ENCODE data around the gene AUH.

Gene AUH

GRCh38 chr9:91333551-91333950 is 28.2 kb downstream of the AUH start:
- no peak for DNase-seq

DNA sequence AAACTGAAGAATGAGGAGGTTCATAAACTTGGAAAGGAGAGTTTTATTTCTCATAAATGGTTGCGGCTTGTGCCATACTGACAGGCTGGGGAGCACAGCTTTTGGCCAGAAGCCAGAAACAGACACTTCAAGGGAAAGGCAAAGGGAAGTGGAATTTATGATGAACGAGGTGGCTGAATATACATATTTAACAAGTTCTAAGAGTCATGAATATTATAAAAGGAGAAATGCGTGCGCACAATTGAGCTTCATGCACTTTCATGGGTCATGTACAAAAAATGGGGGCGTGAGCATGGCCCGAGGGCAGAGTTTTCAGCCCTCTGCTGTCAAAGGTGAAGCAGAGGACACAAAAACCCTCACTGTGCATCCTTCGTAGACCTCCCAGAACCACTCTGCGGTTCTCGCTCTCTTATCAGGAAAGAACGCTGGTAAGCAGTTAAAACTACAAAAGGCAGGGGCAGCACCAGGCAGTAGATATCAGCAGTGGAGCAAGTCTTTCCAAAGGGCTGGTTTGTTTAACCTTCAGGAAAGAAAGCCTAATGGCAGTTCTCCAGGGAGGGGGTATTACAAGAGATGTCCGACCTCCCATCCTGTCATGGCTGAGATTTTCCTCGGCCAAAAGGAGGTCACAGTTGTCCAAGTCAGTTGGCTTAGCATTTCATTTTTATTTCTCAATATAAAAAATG is 29.0 kb downstream of the AUH start:
- DNase-seq: no peak

- DNase-seq: no peak
Measured at GRCh38 chr9:91331849-91332248, 29.9 kb downstream of the AUH start.

GRCh38 chr9:91328186-91328585 is 33.5 kb downstream of the AUH start:
- DNase-seq: no peak

DNA sequence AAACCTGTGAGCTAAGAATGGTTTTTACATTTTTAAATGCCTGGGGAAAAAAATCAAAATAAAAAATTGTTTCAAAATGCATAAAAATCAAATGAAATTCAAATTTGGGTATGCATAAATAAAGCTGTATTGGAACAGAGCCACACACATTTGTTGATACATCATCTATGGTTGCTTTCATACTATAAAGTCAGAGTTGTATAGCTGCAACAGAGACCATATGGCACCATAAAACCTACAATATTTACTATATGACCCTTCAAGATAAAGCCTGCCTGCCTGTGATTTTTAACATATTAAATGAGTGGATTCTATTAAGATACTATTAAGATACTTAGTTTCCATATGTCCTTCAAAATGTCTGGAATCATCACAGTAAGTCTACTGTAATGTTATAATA is 40.0 kb downstream of the AUH start:
- DNase-seq: no peak

DNA sequence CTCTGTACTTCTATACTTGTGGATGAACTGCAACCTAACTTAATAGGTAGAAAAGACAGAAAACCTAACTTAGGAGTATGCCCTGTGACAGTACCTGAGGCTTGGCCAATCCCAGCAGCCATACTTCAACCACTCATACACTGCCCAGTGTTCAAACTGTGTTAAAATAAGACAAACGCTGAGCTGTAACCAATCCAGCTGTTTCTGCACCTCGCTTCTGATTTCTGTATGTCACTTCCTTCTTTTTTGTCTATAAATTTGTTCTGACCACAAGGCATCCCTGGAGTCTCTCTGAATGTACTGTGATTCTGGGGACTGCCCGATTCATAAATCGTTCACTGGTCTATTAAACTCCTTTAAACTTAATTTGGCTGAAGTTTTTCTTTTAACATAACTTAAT is 41.4 kb downstream of the AUH start:
- DNase-seq: no peak

DNA sequence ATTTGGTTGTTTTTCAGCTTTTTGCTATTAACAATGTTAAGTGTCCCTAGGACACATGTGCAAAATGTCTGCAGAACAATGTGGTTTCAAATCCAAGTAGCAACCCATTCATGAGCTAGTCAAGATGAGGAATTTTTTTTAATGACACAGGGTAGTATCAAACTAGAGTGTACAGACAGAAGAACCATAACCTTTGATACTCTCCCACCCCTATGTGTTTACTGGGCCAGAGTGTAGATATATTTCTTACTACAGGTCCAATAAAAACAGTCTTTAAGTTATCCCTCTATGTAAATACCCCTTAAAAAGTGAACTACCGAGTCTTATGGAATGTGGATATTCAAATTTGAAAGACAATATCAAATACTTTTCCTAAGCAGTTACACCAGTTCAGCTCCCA is 45.6 kb downstream of the AUH start:
- no peak for DNase-seq

DNA sequence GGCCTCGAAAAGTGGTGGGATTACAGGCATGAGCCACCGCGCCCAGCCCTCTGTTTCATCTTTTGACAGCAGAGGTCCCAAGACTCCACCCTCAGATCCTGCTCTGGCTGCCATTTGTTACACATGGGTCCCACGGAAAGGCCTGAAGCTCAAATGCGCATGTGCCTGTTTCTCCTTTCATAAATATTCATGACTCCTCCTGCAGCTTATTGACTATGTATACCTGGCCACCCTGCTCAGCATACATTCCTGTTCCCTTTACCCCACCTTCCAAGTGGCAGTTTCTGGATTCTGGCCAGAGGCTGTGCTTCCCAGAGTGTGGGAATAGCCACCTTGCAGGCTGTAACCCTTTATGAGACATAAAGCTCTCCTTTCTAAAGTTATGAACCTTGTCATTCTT is 46.5 kb downstream of the AUH start:
- DNase-seq: no peak

GRCh38 chr9:91312717-91313325 is 48.9 kb downstream of the AUH start:
- no peak for DNase-seq

- DNase-seq: no peak
Measured at GRCh38 chr9:91310037-91310436, 51.7 kb downstream of the AUH start.

DNA sequence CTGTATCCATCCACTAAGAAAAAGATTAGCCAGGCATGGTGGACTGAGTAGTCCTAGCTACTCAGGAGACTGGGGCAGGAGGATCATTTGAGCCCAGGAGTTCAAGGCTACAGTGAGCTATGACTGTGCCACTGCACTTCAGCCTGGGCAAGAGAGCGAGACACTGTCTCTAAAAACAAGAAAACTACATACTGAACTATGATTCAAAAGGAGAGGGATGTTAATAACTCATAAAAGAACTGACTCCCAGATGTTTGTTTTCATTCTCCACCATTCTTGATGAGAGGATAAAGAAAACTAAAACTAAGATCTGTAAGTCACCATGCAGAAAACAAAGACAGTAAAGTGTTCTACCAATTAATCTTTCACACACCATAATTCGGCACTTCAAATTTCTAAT is 53.5 kb downstream of the AUH start:
- no peak for DNase-seq

GRCh38 chr9:91307279-91307678 is 54.4 kb downstream of the AUH start:
- DNase-seq: no peak

DNA sequence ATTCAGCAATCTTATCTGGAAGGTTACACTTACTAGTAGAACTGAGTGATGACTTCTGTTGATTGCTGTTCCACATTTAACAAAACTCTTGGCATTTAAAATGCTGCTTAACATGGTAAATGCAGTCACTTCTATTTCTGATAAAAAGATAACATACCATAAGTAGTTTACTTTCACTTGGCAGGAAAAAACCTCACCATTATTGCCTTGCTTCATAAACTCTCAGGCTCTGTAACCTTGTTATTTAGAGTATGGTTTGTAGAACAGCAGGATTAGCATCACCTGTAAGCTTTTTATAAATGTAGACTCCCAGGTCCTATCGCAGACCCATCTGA is 55.5 kb downstream of the AUH start:
- no peak for DNase-seq

DNA sequence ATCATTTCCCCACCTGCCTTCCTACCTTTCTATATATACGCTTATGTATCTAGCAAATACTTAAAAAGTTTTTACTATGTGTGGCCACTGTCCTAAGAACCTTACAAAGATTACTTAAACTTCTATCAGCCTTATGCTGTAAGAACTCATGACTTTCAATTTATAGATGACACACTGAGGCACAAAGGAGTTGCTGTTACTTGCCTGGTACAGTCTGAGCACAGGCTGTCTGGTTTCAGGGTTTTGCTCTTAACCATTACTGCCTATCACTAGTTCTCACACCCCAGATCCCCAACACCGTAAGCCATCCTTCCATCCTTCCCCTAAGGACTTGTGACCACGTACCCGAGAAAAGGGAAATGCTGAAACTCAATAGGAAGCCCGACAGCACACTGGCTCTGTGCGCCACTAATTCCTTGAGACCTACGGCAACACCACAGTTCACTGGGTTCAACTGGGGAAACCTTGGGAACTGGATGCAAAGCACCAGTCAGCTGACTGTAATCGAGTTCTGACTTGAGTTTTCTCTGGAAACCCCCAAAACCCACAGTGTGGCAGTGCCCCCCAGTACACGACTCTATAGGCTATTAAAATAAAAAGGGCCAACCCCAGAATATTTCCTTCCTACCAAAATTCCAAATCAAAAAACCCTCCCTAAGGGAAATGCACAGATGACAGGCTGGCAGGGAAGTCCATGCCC is 56.0 kb downstream of the AUH start:
- DNase-seq: no peak

DNA sequence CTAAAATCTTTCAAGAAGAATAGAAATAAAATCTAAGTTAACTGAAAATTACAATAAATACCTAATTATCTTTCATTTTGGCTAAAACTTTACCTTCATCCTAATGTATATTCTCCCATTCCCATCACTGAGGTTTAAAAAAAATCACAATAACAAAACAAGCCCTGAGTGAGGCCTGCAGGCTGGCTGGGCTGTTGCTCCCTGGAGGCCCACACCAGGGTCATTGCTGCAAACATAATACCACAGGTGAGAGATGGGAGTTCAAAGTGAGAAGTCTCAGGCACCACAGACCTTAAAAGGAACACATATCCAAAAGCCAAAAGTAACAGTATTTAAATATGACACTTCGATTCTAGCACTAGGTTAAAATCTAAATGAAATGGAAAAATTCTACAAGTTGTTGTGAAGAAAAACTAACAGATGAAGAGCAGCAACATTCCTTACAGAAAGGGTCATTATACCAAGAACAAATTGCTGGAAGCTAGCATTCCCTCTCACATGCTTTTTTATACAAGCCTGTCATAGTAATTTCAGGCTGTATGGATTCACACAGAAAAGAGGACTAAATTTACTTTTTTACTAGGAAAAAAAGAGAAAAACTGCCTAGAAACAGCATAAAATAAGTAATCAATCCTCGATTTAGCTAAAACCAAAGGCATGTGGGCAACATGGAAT is 57.8 kb downstream of the AUH start:
- no peak for DNase-seq

DNA sequence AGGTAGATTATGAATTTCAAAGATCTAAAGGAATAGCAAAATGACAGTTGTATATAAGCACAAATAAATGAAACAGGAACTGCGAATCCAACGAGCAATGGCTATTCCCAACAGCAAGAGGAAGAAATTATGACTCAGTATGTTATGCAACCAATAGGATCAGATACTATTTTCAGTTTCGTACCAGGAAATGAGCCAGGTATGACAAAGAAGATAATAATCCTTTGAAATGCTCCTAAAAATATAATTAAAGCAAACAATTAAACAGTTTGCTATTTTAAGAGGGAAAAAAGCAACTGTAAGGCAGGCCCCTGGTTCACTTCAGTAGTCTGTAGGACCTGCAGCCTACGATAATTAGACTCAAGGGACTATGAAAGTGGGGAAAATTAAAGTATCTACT is 58.9 kb downstream of the AUH start:
- DNase-seq: no peak

DNA sequence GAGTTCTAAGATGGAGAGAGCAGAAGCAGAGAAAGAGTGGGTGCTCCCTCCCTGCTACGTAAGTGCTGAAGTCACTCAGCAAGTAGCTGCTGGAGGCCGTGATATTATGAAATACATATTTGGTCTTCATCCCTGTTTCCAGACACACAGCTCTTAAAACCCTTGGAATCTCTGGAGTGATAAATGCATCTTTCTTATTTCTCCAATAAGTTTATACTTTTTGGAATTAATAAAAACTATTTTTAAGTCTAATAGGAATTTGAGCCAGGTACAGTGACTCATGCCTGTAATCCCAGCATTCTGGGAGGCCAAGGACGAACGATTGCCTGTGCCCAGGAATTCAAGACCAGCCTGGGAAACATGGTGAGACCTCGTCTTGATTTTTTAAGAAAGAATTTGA is 60.6 kb downstream of the AUH start:
- DNase-seq: no peak

DNA sequence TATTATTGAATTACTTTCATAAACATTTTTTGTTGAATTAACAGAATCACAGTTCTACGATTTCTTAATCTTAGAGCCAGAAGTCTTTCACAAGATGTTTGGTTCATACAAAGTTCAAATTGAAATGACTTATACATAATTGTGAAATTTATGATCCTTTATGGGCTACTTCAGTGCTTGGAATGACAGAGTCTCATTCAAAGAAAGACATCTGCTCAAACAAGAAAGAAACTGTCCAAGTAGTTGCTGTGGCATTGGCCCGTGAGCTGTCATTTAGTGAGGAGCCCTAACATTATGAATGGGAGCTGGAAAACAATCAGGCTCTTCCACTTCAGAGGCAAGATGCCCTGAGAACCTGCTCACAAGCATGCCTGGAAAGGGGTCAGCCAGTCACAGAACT is 63.4 kb downstream of the AUH start:
- peak in 1 of 2 experiments; percentile 1 for DNase-seq

DNA sequence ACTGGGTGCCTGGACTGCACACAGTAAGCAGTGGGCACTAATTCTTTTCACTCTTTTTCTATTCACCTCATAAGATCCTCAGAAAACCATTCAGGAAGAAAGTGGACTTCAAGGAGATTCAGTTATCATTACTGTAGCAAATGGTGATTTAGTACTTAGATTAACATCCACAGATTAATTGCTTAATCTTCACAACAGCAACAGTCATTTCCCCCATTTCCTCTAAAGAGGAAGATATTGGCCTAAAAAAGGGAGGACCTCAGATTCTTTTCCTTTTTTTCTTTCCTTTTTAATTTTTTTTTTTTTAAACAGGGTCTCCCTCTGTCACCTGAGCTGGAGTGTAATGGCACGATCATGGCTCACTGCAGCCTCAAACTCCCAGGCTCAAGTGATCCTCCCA is 64.4 kb downstream of the AUH start:
- no peak for DNase-seq

- DNase-seq: no peak
Measured at GRCh38 chr9:91296354-91296753, 65.4 kb downstream of the AUH start.

- DNase-seq: no peak
Measured at GRCh38 chr9:91295357-91295756, 66.4 kb downstream of the AUH start.

- no peak for DNase-seq
Measured at GRCh38 chr9:91291866-91292265, 69.9 kb downstream of the AUH start.

GRCh38 chr9:91289244-91289643 is 72.5 kb downstream of the AUH start:
- DNase-seq: no peak

- DNase-seq: no peak
Measured at GRCh38 chr9:91285729-91286353, 75.9 kb downstream of the AUH start.

Data from NCI-H187 (cell line).